HEK293 (cell line): Measurements from ENCODE around the gene UBALD1.

ENCODE experiments used
- CTCF ChIA-PET: fragments of 350-600 bp; formaldehyde crosslinking; extraction: SDS; loops from one replicate; lab custom pipeline; 2021; ENCODE audit warnings: antibody characterized with exemption; lab: Yijun Ruan, JAX
- POLR2A ChIA-PET: fragments of 300-600 bp; formaldehyde crosslinking; extraction: SDS; loops from one replicate; lab custom pipeline; 2020; ENCODE audit warnings: antibody characterized with exemption, inconsistent platforms; lab: Yijun Ruan, JAX
- H3K27ac ChIP-seq: fragments of 200-500 bp; sonication (Bioruptor generic); 2 replicates; pipeline ENCODE4 v1.5.1; 2014; ENCODE audit warnings: low read depth, low read length, control low read depth, inconsistent platforms; ENCODE audit errors: extremely low read depth
- H3K36me3 ChIP-seq, 2 experiments: fragments of 200-500 bp in 1 of 2; sonication (Bioruptor generic) in 1 of 2; 1 replicate in 1 of 2; 2 replicates in 1 of 2; pipeline ENCODE4 v1.5.1; 2014 to 2017; ENCODE audit warnings: inconsistent platforms in 2 of 2, low read length in 2 of 2; ENCODE audit not compliant: control insufficient read depth in 2 of 2, insufficient read depth in 1 of 2
- H3K4me1 ChIP-seq: fragments of 200-500 bp; sonication (Bioruptor generic); 2 replicates; pipeline ENCODE4 v1.5.1; 2014; ENCODE audit warnings: mild to moderate bottlenecking, low read length, inconsistent platforms; ENCODE audit not compliant: control insufficient read depth, insufficient read depth
- H3K4me3 ChIP-seq: 2 replicates; pipeline ENCODE4 v1.5.1; 2011; ENCODE audit warnings: low read depth, mild to moderate bottlenecking, control low read depth, low read length, moderate library complexity
- H3K9me3 ChIP-seq: fragments of 200-500 bp; sonication (Bioruptor generic); 2 replicates; pipeline ENCODE4 v1.5.1; 2014; ENCODE audit warnings: low read depth, low read length, inconsistent platforms; ENCODE audit not compliant: control insufficient read depth, insufficient read depth
- GLIS2 ChIP-seq: fragments of 450-650 bp; formaldehyde crosslinking; IDR thresholded peaks from 2 replicates; pipeline ENCODE4 v1.5.1; 2016; ENCODE audit warnings: missing biosample characterization, missing genetic modification characterization
- HOXA7 ChIP-seq: sonication (generic); formaldehyde crosslinking; IDR thresholded peaks from 2 replicates; pipeline ENCODE4 v1.8.1; 2022; ENCODE audit warnings: missing genetic modification reagents, borderline replicate concordance
- PRDM10 ChIP-seq: fragments of 450-650 bp; formaldehyde crosslinking; IDR thresholded peaks from 2 replicates; pipeline ENCODE4 v1.5.1; 2016; ENCODE audit warnings: missing biosample characterization, missing genetic modification characterization
- TRIM28 ChIP-seq: IDR thresholded peaks from 2 replicates; pipeline ENCODE4 v1.6.1; 2011; ENCODE audit warnings: low read length, control low read depth, borderline replicate concordance
- YY1 ChIP-seq: fragments of 450-650 bp; formaldehyde crosslinking; IDR thresholded peaks from 2 replicates; pipeline ENCODE4 v1.5.1; 2018; ENCODE audit warnings: missing biosample characterization, missing genetic modification characterization
- ZBTB20 ChIP-seq: fragments of 450-650 bp; formaldehyde crosslinking; IDR thresholded peaks from 2 replicates; pipeline ENCODE4 v1.5.1; 2016; ENCODE audit warnings: missing biosample characterization, missing genetic modification characterization
- ZBTB21 ChIP-seq: fragments of 450-650 bp; formaldehyde crosslinking; IDR thresholded peaks from 2 replicates; pipeline ENCODE4 v1.5.1; 2017; ENCODE audit warnings: missing biosample characterization, missing genetic modification characterization
- ZNF114 ChIP-seq: fragments of 450-650 bp; formaldehyde crosslinking; IDR thresholded peaks from 2 replicates; pipeline ENCODE4 v1.5.0; 2017; ENCODE audit warnings: missing biosample characterization, missing genetic modification characterization
- ZNF23 ChIP-seq: fragments of 450-650 bp; formaldehyde crosslinking; IDR thresholded peaks from 2 replicates; pipeline ENCODE4 v1.5.1; 2016; ENCODE audit warnings: missing biosample characterization, missing genetic modification characterization, borderline replicate concordance
- ZNF362 ChIP-seq: fragments of 450-650 bp; formaldehyde crosslinking; IDR thresholded peaks from 2 replicates; pipeline ENCODE4 v1.5.1; 2016; ENCODE audit warnings: missing biosample characterization, missing genetic modification characterization
- ZNF433 ChIP-seq: fragments of 450-650 bp; formaldehyde crosslinking; IDR thresholded peaks from 2 replicates; pipeline ENCODE4 v1.5.1; 2016; ENCODE audit warnings: missing biosample characterization, missing genetic modification characterization, low read depth
- ZNF473 ChIP-seq: fragments of 450-650 bp; formaldehyde crosslinking; IDR thresholded peaks from 2 replicates; pipeline ENCODE4 v1.5.1; 2017; ENCODE audit warnings: missing biosample characterization, missing genetic modification characterization
- ZNF639 ChIP-seq: fragments of 450-650 bp; formaldehyde crosslinking; IDR thresholded peaks from 2 replicates; pipeline ENCODE4 v1.5.1; 2016; ENCODE audit warnings: missing biosample characterization, missing genetic modification characterization
- ZNF654 ChIP-seq: fragments of 450-650 bp; formaldehyde crosslinking; IDR thresholded peaks from 2 replicates; pipeline ENCODE4 v1.5.1; 2016; ENCODE audit warnings: low read depth, missing biosample characterization, missing genetic modification characterization
- ZNF660 ChIP-seq: fragments of 450-650 bp; IDR thresholded peaks from 2 replicates; pipeline ENCODE4 v1.5.1; 2018; ENCODE audit warnings: missing biosample characterization, mild to moderate bottlenecking, missing genetic modification characterization
- ZSCAN18 ChIP-seq: fragments of 450-650 bp; formaldehyde crosslinking; IDR thresholded peaks from 2 replicates; pipeline ENCODE4 v1.5.1; 2016; ENCODE audit warnings: missing biosample characterization, missing genetic modification characterization
- ZXDB ChIP-seq: fragments of 450-650 bp; formaldehyde crosslinking; IDR thresholded peaks from 2 replicates; pipeline ENCODE4 v1.5.1; 2016; ENCODE audit warnings: missing biosample characterization, missing genetic modification characterization
- TF ChIP-seq, protein P1 (sequence below): fragments of 450-650 bp; formaldehyde crosslinking; IDR thresholded peaks from 2 replicates; pipeline ENCODE4 v1.5.1; 2016; ENCODE audit warnings: missing biosample characterization, missing genetic modification characterization
- TF ChIP-seq, protein P2 (sequence below): fragments of 450-650 bp; formaldehyde crosslinking; IDR thresholded peaks from 2 replicates; pipeline ENCODE4 v1.5.1; 2016; ENCODE audit warnings: missing biosample characterization, missing genetic modification characterization
- TF ChIP-seq, protein P3 (sequence below): fragments of 450-650 bp; formaldehyde crosslinking; IDR thresholded peaks from 2 replicates; pipeline ENCODE4 v1.5.1; 2016; ENCODE audit warnings: missing biosample characterization, missing genetic modification characterization

Gene UBALD1

DNA sequence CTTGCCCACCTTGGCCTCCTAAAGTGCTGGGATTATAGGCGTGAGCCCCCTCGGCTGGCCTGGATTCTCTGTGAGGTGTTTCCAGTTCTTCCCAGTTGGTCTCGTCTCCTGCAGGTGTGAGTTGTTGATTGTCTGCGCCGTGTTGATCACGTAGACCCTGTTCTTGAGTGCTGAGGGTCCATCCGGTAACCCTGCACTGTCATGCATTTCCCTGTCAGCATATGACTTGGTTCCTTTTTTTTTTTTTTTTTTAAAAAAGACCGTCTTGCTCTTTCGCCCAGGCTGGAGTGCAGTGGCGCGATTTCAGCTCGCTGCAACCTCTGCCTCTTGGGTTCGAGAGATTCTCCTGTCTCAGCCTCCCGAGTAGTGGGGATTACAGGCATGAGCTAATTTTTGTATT is 27.2 kb upstream of the UBALD1 start:
- POLR2A ChIA-PET: interaction anchor here (0.6 kb wide), 1 partner anchor 110 kb away, joined by 4 read pairs; no protein-coding TSS in a partner anchor
- CTCF ChIA-PET: interaction anchor here (0.6 to 2.3 kb wide), 2 partner anchors 8 to 89 kb away, joined by 5 to 8 read pairs; no protein-coding TSS in a partner anchor
- Histone ChIP-seq H3K4me3 (no peak overlapping the region), H3K36me3 (peaks cover 0 to 25% of the 10 kb centered on the region in 2 experiments; a peak in 2 of 3 replicates), H3K9me3 (no peaks in the 10 kb centered on the region), H3K4me1 (no peaks in the 10 kb centered on the region), H3K27ac (no peak overlapping the region)
- no peak for TF ChIP-seq ZNF114 (tag by site-specific recombination)
- TF ChIP-seq ZSCAN18: no peak
- TF ChIP-seq ZXDB (tag by site-specific recombination): no peak
- no peak for TF ChIP-seq ZNF639
- TF ChIP-seq ZNF473: no peak
- no peak for TF ChIP-seq ZNF660 (tag by site-specific recombination)
- TF ChIP-seq ZNF654 (tag by site-specific recombination): no peak
- TF ChIP-seq TRIM28: no peak
- TF ChIP-seq, protein P1, sequence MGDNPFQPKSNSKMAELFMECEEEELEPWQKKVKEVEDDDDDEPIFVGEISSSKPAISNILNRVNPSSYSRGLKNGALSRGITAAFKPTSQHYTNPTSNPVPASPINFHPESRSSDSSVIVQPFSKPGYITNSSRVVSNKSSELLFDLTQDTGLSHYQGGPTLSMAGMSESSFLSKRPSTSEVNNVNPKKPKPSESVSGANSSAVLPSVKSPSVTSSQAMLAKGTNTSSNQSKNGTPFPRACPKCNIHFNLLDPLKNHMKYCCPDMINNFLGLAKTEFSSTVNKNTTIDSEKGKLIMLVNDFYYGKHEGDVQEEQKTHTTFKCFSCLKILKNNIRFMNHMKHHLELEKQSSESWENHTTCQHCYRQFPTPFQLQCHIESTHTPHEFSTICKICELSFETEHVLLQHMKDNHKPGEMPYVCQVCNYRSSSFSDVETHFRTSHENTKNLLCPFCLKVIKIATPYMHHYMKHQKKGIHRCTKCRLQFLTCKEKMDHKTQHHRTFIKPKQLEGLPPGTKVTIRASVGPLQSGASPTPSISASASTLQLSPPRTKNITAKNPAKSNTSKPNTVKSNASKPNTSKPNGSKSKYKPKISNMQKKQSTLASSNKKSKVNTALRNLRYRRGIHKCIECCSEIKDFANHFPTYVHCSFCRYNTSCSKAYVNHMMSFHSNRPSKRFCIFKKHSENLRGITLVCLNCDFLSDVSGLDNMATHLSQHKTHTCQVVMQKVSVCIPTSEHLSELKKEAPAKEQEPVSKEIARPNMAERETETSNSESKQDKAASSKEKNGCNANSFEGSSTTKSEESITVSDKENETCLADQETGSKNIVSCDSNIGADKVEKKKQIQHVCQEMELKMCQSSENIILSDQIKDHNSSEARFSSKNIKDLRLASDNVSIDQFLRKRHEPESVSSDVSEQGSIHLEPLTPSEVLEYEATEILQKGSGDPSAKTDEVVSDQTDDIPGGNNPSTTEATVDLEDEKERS: no peak
- no peak for TF ChIP-seq GLIS2 (tag by site-specific recombination)
- no peak for TF ChIP-seq YY1 (tag by site-specific recombination)
- TF ChIP-seq ZBTB21: no peak
- no peak for TF ChIP-seq ZBTB20 (tag by site-specific recombination)
- TF ChIP-seq, protein P2, sequence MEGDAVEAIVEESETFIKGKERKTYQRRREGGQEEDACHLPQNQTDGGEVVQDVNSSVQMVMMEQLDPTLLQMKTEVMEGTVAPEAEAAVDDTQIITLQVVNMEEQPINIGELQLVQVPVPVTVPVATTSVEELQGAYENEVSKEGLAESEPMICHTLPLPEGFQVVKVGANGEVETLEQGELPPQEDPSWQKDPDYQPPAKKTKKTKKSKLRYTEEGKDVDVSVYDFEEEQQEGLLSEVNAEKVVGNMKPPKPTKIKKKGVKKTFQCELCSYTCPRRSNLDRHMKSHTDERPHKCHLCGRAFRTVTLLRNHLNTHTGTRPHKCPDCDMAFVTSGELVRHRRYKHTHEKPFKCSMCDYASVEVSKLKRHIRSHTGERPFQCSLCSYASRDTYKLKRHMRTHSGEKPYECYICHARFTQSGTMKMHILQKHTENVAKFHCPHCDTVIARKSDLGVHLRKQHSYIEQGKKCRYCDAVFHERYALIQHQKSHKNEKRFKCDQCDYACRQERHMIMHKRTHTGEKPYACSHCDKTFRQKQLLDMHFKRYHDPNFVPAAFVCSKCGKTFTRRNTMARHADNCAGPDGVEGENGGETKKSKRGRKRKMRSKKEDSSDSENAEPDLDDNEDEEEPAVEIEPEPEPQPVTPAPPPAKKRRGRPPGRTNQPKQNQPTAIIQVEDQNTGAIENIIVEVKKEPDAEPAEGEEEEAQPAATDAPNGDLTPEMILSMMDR (tag by site-specific recombination): no peak

GRCh38 chr16:4641306-4641687 is 26.6 kb upstream of the UBALD1 start:
- no peaks in the 10 kb centered on the region for H3K9me3 ChIP-seq
- no peak overlapping the region for H3K27ac ChIP-seq
- H3K4me1 ChIP-seq: no peaks in the 10 kb centered on the region
- TF ChIP-seq ZNF433: no peak
- TF ChIP-seq ZNF23 (tag by site-specific recombination): no peak
- 0 out of 2 replicates have a peak, but pooled peaks have one; percentile 14 for TF ChIP-seq ZNF362 (tag by site-specific recombination)
- TF ChIP-seq PRDM10 (tag by site-specific recombination): peak; percentile 53
- TF ChIP-seq, protein P3, sequence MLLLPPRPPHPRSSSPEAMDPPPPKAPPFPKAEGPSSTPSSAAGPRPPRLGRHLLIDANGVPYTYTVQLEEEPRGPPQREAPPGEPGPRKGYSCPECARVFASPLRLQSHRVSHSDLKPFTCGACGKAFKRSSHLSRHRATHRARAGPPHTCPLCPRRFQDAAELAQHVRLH: no peak
- no peak for TF ChIP-seq HOXA7 (CRISPR knock-in tag)
- ChIA-PET CTCF (interaction anchor here (0.6 to 2.3 kb wide), 2 partner anchors 9 to 90 kb away, joined by 5 to 8 read pairs; no protein-coding TSS in a partner anchor), POLR2A (no interaction called here)
- peaks cover 0 to 22% of the 10 kb centered on the region in 2 experiments; a peak in 2 of 3 replicates for H3K36me3 ChIP-seq
- no peak overlapping the region for H3K4me3 ChIP-seq
